SK-N-SH (cell line): Measurements from ENCODE around the gene LTBP2.

ENCODE experiments used
- EZH2phosphoT487 ChIP-seq: fragments of 200-600 bp; sonication (generic); IDR thresholded peaks from 2 replicates; pipeline ENCODE4 v1.6.1; 2017; ENCODE audit warnings: low read depth, mixed run types, mild to moderate bottlenecking, antibody characterized with exemption, moderate library complexity, borderline replicate concordance
- FOXJ3 ChIP-seq: sonication (generic); formaldehyde crosslinking; IDR thresholded peaks from 2 replicates; pipeline ENCODE4 v1.5.1; 2020; ENCODE audit warnings: mild to moderate bottlenecking, missing genetic modification reagents
- RFX5 ChIP-seq: IDR thresholded peaks from 2 replicates; pipeline ENCODE4 v1.6.1; 2012; ENCODE audit warnings: mild to moderate bottlenecking, improper control_type of control experiment, low read length
- SMC3 ChIP-seq: IDR thresholded peaks from 2 replicates; pipeline ENCODE4 v1.6.1; 2012; ENCODE audit warnings: low read depth, low read length, improper control_type of control experiment
- TF ChIP-seq, protein P1 (sequence below): fragments of 200-600 bp; sonication (generic); IDR thresholded peaks from 2 replicates; pipeline ENCODE4 v1.6.1; 2017; ENCODE audit warnings: antibody characterized with exemption, mild to moderate bottlenecking, moderate library complexity

DNA sequence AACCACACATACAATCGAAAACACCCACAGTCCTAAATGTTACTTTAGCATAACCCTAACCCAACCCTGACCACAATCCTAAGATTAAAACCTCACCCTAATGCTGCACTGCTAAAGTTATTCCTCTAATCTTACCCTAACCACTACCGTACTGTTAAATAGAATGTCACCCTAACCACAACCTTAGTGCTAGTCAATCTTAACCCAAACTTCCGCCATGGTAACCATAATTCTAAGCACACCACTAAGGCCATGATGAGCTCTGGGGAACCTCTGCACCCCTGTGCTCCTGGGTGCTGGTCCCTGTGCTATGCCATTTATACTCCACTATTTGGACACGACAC is 38.0 kb downstream of the LTBP2 start:
- TF ChIP-seq RFX5 (no peak), SMC3 (no peak), FOXJ3 (CRISPR knock-in tag) (no peak), EZH2phosphoT487 (no peak)
- TF ChIP-seq, protein P1, sequence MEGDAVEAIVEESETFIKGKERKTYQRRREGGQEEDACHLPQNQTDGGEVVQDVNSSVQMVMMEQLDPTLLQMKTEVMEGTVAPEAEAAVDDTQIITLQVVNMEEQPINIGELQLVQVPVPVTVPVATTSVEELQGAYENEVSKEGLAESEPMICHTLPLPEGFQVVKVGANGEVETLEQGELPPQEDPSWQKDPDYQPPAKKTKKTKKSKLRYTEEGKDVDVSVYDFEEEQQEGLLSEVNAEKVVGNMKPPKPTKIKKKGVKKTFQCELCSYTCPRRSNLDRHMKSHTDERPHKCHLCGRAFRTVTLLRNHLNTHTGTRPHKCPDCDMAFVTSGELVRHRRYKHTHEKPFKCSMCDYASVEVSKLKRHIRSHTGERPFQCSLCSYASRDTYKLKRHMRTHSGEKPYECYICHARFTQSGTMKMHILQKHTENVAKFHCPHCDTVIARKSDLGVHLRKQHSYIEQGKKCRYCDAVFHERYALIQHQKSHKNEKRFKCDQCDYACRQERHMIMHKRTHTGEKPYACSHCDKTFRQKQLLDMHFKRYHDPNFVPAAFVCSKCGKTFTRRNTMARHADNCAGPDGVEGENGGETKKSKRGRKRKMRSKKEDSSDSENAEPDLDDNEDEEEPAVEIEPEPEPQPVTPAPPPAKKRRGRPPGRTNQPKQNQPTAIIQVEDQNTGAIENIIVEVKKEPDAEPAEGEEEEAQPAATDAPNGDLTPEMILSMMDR = no peak
